K562 (cell line): ENCODE results near the gene VSTM5. TPM values are rescaled to one million over a fixed set of nuclear protein-coding genes. Genes with fewer than 3 reads are reported as not detected.

Experiments
- CREBBP ChIP-seq: IDR thresholded peaks from one replicate; pipeline ENCODE4 v1.6.1; 2012; ENCODE audit warnings: low read depth, mild to moderate bottlenecking, control low read depth, inconsistent platforms, low read length
- ETV6 ChIP-seq, 3 experiments: fragments of 150-350 bp in 1 of 3; sonication (generic) in 1 of 3; formaldehyde crosslinking in 1 of 3; IDR thresholded peaks; 2 replicates each; pipeline versions ENCODE4 v1.6.1 to v1.8.0; 2014 to 2022; ENCODE audit warnings: borderline replicate concordance in 2 of 3, low read depth in 2 of 3, antibody characterized with exemption in 1 of 3, low read length in 1 of 3, mild to moderate bottlenecking in 1 of 3, missing genetic modification reagents in 1 of 3
- FOXP4 ChIP-seq: sonication (generic); formaldehyde crosslinking; IDR thresholded peaks from 2 replicates; pipeline ENCODE4 v1.8.0; 2022; ENCODE audit warnings: mild to moderate bottlenecking, missing genetic modification reagents, borderline replicate concordance
- GTF3C2 ChIP-seq: IDR thresholded peaks from 3 replicates; pipeline ENCODE4 v1.6.1; 2011; ENCODE audit warnings: borderline replicate concordance, mild to moderate bottlenecking, moderate library complexity; ENCODE audit not compliant: insufficient read length; ENCODE audit errors: extremely low read depth
- HNRNPUL1 ChIP-seq: fragments of 200-400 bp; formaldehyde crosslinking; IDR thresholded peaks from 2 replicates; pipeline ENCODE4 v1.6.1; 2017; ENCODE audit warnings: low read length
- HOMEZ ChIP-seq: fragments of 250-450 bp; sonication (Bioruptor Pico); IDR thresholded peaks from 2 replicates; pipeline ENCODE4 v1.4.0; 2020; ENCODE audit warnings: mild to moderate bottlenecking, moderate library complexity
- ILF3 ChIP-seq: fragments of 450-650 bp; IDR thresholded peaks from 2 replicates; pipeline ENCODE4 v1.6.1; 2018; ENCODE audit warnings: antibody characterized with exemption, mild to moderate bottlenecking, moderate library complexity, borderline replicate concordance
- IRF2 ChIP-seq: sonication (generic); formaldehyde crosslinking; IDR thresholded peaks from 2 replicates; pipeline ENCODE4 v1.8.1; 2022; ENCODE audit warnings: mild to moderate bottlenecking, missing genetic modification reagents
- MAFF ChIP-seq: IDR thresholded peaks from 2 replicates; pipeline ENCODE4 v1.6.1; 2012; ENCODE audit warnings: low read length, improper control_type of control experiment
- MAFG ChIP-seq: fragments of 450-650 bp; conservative IDR thresholded peaks from 2 replicates; pipeline ENCODE4 v1.6.1; 2016; ENCODE audit warnings: missing genetic modification characterization, missing compliant biosample characterization
- MBD2 ChIP-seq: sonication (generic); IDR thresholded peaks from 2 replicates; pipeline ENCODE4 v1.6.1; 2016; ENCODE audit warnings: low read depth, borderline replicate concordance
- NCOA1 ChIP-seq: fragments of 450-650 bp; IDR thresholded peaks from 2 replicates; pipeline ENCODE4 v1.6.1; 2016; ENCODE audit warnings: low read depth
- PML ChIP-seq: IDR thresholded peaks from 2 replicates; pipeline ENCODE4 v1.6.1; 2012; ENCODE audit warnings: low read length, inconsistent platforms
- POU5F1 ChIP-seq: fragments of 150-350 bp; IDR thresholded peaks from 2 replicates; pipeline ENCODE4 v1.6.1; 2014; ENCODE audit warnings: borderline replicate concordance, low read length, low read depth, mild to moderate bottlenecking; ENCODE audit not compliant: partially characterized antibody
- PRPF4 ChIP-seq: fragments of 200-400 bp; formaldehyde crosslinking; IDR thresholded peaks from one replicate; pipeline ENCODE4 v1.6.1; 2017; ENCODE audit warnings: low read length, low read depth, mild to moderate bottlenecking; ENCODE audit not compliant: insufficient read depth, poor library complexity, severe bottlenecking
- TARDBP ChIP-seq: fragments of 450-650 bp; IDR thresholded peaks from 2 replicates; pipeline ENCODE4 v1.6.1; 2016
- ZBTB34 ChIP-seq: fragments of 250-450 bp; sonication (Bioruptor Pico); IDR thresholded peaks from 2 replicates; pipeline ENCODE4 v1.8.0; 2021; ENCODE audit warnings: mild to moderate bottlenecking, moderate library complexity
- ZFP1 ChIP-seq: fragments of 450-650 bp; formaldehyde crosslinking; IDR thresholded peaks from 2 replicates; pipeline ENCODE4 v1.4.0; 2020; ENCODE audit warnings: mild to moderate bottlenecking, mixed read lengths
- ZNF121 ChIP-seq: sonication (generic); formaldehyde crosslinking; conservative IDR thresholded peaks from 2 replicates; pipeline ENCODE4 v1.8.0; 2022; ENCODE audit warnings: missing genetic modification reagents
- ZNF780A ChIP-seq: fragments of 250-450 bp; sonication (Bioruptor Pico); IDR thresholded peaks from 2 replicates; pipeline ENCODE4 v1.5.0; 2021; ENCODE audit warnings: mild to moderate bottlenecking
- polyA plus RNA-seq, 8 experiments: library from polyadenylated mRNA; depleted of rRNA in 4 of 8; stranded (reverse) in 5 of 8; unstranded in 3 of 8; fragments of >200 nt; fragmentation: Nextera tagmentation in 2 of 8; fragmentation: Illumina TruSeq in 1 of 8; extraction: Ambion mirVana in 2 of 8; extraction: Trizol in 1 of 8; gene quantifications; 2 replicates each; pipeline versions ENCODE4 v1.2.1 to v1.2.3, GENCODE V29; 2011 to 2014; ENCODE audit warnings: inconsistent platforms in 1 of 8, missing spikeins in 1 of 8
- total RNA-seq, 7 experiments: library from RNA; depleted of rRNA in 6 of 7; stranded (reverse); fragments of >200 nt in 6 of 7; fragmentation: Illumina TruSeq in 2 of 7; extraction: Trizol in 2 of 7; gene quantifications; 2 replicates each; pipeline versions ENCODE4 v1.2.1 to v1.2.3, GENCODE V29; 2011 to 2021; ENCODE audit warnings: low replicate concordance in 1 of 7

VSTM5 gene
- total and polyA plus RNA-seq, 9 of the 15 experiments (the other 6 are each of a cell fraction or from before 2014, with no cell fraction given), result 0.01 TPM; not detected in 8

GRCh38 chr11:93784145-93784934 is 66.1 kb downstream of the VSTM5 start, which contains the start of gene MED17 (continued):
- TF ChIP-seq POU5F1 (no peak), PRPF4 (no peak), GTF3C2 (no peak), MAFF (no peak), CREBBP (no peak), ZNF121 (CRISPR knock-in tag) (no peak), TARDBP (no peak), HNRNPUL1 (no peak), IRF2 (CRISPR knock-in tag) (no peak), ZFP1 (CRISPR knock-in tag) (no peak), MBD2 (peak; percentile 69; the same call in 1 of the 2 replicates), HOMEZ (CRISPR knock-in tag) (no peak), ZBTB34 (CRISPR knock-in tag) (no peak), MAFG (tag) (no peak), NCOA1 (no peak), PML (peak; percentile 90), ILF3 (no peak), ETV6 (IDR thresholded peaks at IDR 0.05; ENCODE audit: borderline replicate concordance in 1 of 2, low read depth in 2 of 2, low read length in 1 of 2) (no peak), ETV6 (CRISPR knock-in tag; IDR thresholded peaks at IDR 0.05; ENCODE audit: borderline replicate concordance) (no peak), ZNF780A (CRISPR knock-in tag) (no peak), FOXP4 (CRISPR knock-in tag) (no peak)
